ENCODE data around the gene RAD23A.
"Not testable (repeated sequence)": the region's sequence is repeated elsewhere in the genome, so short reads cannot be mapped to it uniquely, and the experiment has no call there.

RAD23A gene

DNA sequence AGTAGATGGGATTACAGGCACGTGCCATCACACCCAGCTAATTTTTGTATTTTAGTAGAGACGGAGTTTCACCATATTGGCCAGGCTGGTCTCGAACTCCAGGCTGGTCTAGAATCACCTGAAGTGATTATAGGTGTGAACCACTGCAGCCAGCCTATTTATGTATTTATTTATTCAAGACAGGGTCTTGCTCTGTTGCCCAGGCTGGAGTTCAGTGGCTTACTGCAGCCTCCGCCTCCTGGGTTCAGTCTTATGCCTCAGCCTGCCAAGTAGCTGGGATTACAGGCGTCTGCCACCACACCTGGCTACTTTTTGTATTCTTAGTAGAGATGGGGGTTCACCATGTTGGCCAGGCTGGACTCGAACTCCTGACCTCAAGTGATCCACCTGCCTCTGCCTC is 6.4 kb downstream of the RAD23A start:
- H2AFZ ChIP-seq (ENCODE audit: low read length); H3K4me1 ChIP-seq (ENCODE audit: control insufficient read depth in 2 of 2, insufficient read depth in 1 of 2, low read depth in 1 of 2, low read length in 2 of 2); H4K8ac ChIP-seq (ENCODE audit: low read depth, low read length); H2BK12ac ChIP-seq (ENCODE audit: low read length); H3K27ac ChIP-seq (replicated peaks; ENCODE audit: low read length); H3K27me3 ChIP-seq (ENCODE audit: control insufficient read depth in 3 of 3, insufficient read depth in 3 of 3, low read depth in 1 of 3, low read length in 3 of 3); H3K4me3 ChIP-seq (ENCODE audit: low read length in 2 of 2); H3K4me2 ChIP-seq (ENCODE audit: insufficient read depth, low read length, poor library complexity, severe bottlenecking); H3K9ac ChIP-seq (ENCODE audit: low read depth, low read length, poor library complexity); H2BK15ac ChIP-seq (ENCODE audit: low read length); H3K9me3 ChIP-seq (replicated peaks in 1 of 2; ENCODE audit: control insufficient read depth in 2 of 2, insufficient read depth in 1 of 2, low read depth in 1 of 2, low read length in 2 of 2); H2AK5ac ChIP-seq (ENCODE audit: low read depth, low read length); H2BK5ac ChIP-seq (ENCODE audit: low read length); H3K4ac ChIP-seq (ENCODE audit: low read length); H4K91ac ChIP-seq (ENCODE audit: low read depth, low read length, poor library complexity); H3K23ac ChIP-seq (ENCODE audit: low read depth, low read length, poor library complexity); H3K14ac ChIP-seq (ENCODE audit: low read length); H3K18ac ChIP-seq (ENCODE audit: low read length); DNase-seq (ENCODE audit: low spot score); H2BK120ac ChIP-seq (ENCODE audit: low read depth, low read length): not testable (repeated sequence)
- H3K79me1 ChIP-seq (ENCODE audit: low read depth, low read length) = peaks cover 17% of the 10 kb centered on the region
- peaks cover 52 to 88% of the 10 kb centered on the region in 2 donors for H3K36me3 ChIP-seq (replicated peaks in 1 of 2; ENCODE audit: control insufficient read depth in 2 of 2, insufficient read depth in 2 of 2, low read length in 2 of 2)
- no CpG with 5 or more reads among the region's 6 CpGs for WGBS, 2 donors (ENCODE audit: extremely low coverage in 2 of 2, insufficient read length in 2 of 2, insufficient replicate concordance in 1 of 2)

DNA sequence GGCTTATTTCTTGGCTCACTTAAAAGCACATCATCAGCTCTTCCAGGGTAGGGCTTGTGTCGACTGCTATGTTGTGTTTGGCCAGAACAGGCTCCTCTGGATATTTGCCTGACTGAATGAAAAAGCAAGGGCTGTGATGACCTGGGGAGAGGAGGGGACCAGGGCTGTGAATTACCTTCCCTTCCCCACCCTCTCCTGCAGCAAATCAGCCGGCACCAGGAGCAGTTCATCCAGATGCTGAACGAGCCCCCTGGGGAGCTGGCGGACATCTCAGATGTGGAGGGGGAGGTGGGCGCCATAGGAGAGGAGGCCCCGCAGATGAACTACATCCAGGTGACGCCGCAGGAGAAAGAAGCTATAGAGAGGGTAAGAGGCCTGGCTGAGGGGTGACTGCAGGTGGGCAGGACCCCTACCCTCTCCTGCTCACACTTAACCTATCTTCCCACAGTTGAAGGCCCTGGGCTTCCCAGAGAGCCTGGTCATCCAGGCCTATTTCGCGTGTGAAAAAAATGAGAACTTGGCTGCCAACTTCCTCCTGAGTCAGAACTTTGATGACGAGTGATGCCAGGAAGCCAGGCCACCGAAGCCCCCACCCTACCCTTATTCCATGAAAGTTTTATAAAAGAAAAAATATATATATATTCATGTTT is 7.0 kb downstream of the RAD23A start:
- Histone ChIP-seq H3K36me3 (replicated peaks in 1 of 2; ENCODE audit: control insufficient read depth in 2 of 2, insufficient read depth in 2 of 2, low read length in 2 of 2) (peaks cover 50 to 82% of the 10 kb centered on the region in 2 donors), H2AFZ (ENCODE audit: low read length) (no peak overlapping the region), H3K27ac (replicated peaks; ENCODE audit: low read length) (no peak overlapping the region)

DNA sequence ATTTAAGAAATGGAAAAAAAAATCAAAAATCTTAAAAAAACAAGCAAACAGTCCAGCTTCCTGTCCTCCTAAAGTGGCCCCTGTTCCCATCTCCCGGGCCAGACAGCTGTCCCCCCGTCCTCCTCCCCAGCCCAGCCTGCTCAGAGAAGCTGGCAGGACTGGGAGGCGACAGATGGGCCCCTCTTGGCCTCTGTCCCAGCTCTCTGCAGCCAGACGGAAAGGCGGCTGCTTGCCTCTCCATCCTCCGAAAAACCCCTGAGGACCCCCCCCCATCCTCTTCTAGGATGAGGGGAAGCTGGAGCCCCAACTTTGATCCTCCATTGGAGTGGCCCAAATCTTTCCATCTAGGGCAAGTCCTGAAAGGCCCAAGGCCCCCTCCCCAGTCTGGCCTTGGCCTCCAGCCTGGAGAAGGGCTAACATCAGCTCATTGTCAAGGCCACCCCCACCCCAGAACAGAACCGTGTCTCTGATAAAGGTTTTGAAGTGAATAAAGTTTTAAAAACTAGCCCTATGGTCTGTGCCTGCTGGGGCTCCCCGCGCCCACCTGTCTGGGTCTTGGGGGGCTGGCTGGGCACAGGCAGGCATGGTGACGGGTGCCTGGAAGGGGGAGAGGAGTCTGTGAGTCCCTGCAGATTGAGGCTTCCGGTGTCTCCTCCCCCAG is 7.6 kb downstream of the RAD23A start:
- no peak overlapping the region for H2BK15ac ChIP-seq (ENCODE audit: low read length)
- no peak overlapping the region for H4K91ac ChIP-seq (ENCODE audit: low read depth, low read length, poor library complexity)
- H2BK12ac ChIP-seq (ENCODE audit: low read length) = no peak overlapping the region
- no peaks in the 10 kb centered on the region for H3K27me3 ChIP-seq (ENCODE audit: control insufficient read depth in 3 of 3, insufficient read depth in 3 of 3, low read depth in 1 of 3, low read length in 3 of 3)
- no peak overlapping the region for H3K27ac ChIP-seq (replicated peaks; ENCODE audit: low read length)
- H3K4ac ChIP-seq (ENCODE audit: low read length) = no peak overlapping the region
- H3K23ac ChIP-seq (ENCODE audit: low read depth, low read length, poor library complexity) = no peak overlapping the region
- H2BK120ac ChIP-seq (ENCODE audit: low read depth, low read length) = no peak overlapping the region
- H2AK5ac ChIP-seq (ENCODE audit: low read depth, low read length) = no peak overlapping the region
- H3K4me2 ChIP-seq (ENCODE audit: insufficient read depth, low read length, poor library complexity, severe bottlenecking) = no peak overlapping the region
- no peak overlapping the region for H2AFZ ChIP-seq (ENCODE audit: low read length)
- H3K4me3 ChIP-seq (ENCODE audit: low read length in 2 of 2) = no peak overlapping the region
- H2BK5ac ChIP-seq (ENCODE audit: low read length) = peak overlapping the region; percentile 43
- WGBS, 2 donors (ENCODE audit: extremely low coverage in 2 of 2, insufficient read length in 2 of 2, insufficient replicate concordance in 1 of 2) = no CpG with 5 or more reads among the region's 11 CpGs
- H3K79me1 ChIP-seq (ENCODE audit: low read depth, low read length) = peaks cover 15% of the 10 kb centered on the region
- no peak for DNase-seq (ENCODE audit: low spot score)
- no peak overlapping the region for H4K8ac ChIP-seq (ENCODE audit: low read depth, low read length)
- H3K9me3 ChIP-seq (replicated peaks in 1 of 2; ENCODE audit: control insufficient read depth in 2 of 2, insufficient read depth in 1 of 2, low read depth in 1 of 2, low read length in 2 of 2) = no peaks in the 10 kb centered on the region
- H3K14ac ChIP-seq (ENCODE audit: low read length) = no peak overlapping the region
- peaks cover 43 to 75% of the 10 kb centered on the region in 2 donors for H3K36me3 ChIP-seq (replicated peaks in 1 of 2; ENCODE audit: control insufficient read depth in 2 of 2, insufficient read depth in 2 of 2, low read length in 2 of 2)
- no peaks in the 10 kb centered on the region for H3K4me1 ChIP-seq (ENCODE audit: control insufficient read depth in 2 of 2, insufficient read depth in 1 of 2, low read depth in 1 of 2, low read length in 2 of 2)
- H3K18ac ChIP-seq (ENCODE audit: low read length) = no peak overlapping the region
- H3K9ac ChIP-seq (ENCODE audit: low read depth, low read length, poor library complexity) = no peak overlapping the region

More for the DNA sequence above, 7.0 kb downstream of the RAD23A start:
- Histone ChIP-seq H3K4me3 (ENCODE audit: low read length in 2 of 2) (no peak overlapping the region), H2BK15ac (ENCODE audit: low read length) (no peak overlapping the region), H2BK12ac (ENCODE audit: low read length) (no peak overlapping the region), H4K8ac (ENCODE audit: low read depth, low read length) (no peak overlapping the region), H3K4me1 (ENCODE audit: control insufficient read depth in 2 of 2, insufficient read depth in 1 of 2, low read depth in 1 of 2, low read length in 2 of 2) (no peaks in the 10 kb centered on the region), H3K79me1 (ENCODE audit: low read depth, low read length) (peaks cover 17% of the 10 kb centered on the region), H2AK5ac (ENCODE audit: low read depth, low read length) (no peak overlapping the region), H3K4me2 (ENCODE audit: insufficient read depth, low read length, poor library complexity, severe bottlenecking) (no peak overlapping the region), H3K9ac (ENCODE audit: low read depth, low read length, poor library complexity) (no peak overlapping the region), H3K4ac (ENCODE audit: low read length) (no peak overlapping the region), H4K91ac (ENCODE audit: low read depth, low read length, poor library complexity) (no peak overlapping the region), H2BK120ac (ENCODE audit: low read depth, low read length) (no peak overlapping the region), H3K9me3 (replicated peaks in 1 of 2; ENCODE audit: control insufficient read depth in 2 of 2, insufficient read depth in 1 of 2, low read depth in 1 of 2, low read length in 2 of 2) (no peaks in the 10 kb centered on the region), H3K27me3 (ENCODE audit: control insufficient read depth in 3 of 3, insufficient read depth in 3 of 3, low read depth in 1 of 3, low read length in 3 of 3) (no peaks in the 10 kb centered on the region), H3K18ac (ENCODE audit: low read length) (no peak overlapping the region), H3K23ac (ENCODE audit: low read depth, low read length, poor library complexity) (peak overlapping the region; percentile 57), H3K14ac (ENCODE audit: low read length) (no peak overlapping the region), H2BK5ac (ENCODE audit: low read length) (no peak overlapping the region)
- DNase-seq (ENCODE audit: low spot score) = no peak
- WGBS, 2 donors (ENCODE audit: extremely low coverage in 2 of 2, insufficient read length in 2 of 2, insufficient replicate concordance in 1 of 2) = no CpG with 5 or more reads among the region's 12 CpGs

DNA sequence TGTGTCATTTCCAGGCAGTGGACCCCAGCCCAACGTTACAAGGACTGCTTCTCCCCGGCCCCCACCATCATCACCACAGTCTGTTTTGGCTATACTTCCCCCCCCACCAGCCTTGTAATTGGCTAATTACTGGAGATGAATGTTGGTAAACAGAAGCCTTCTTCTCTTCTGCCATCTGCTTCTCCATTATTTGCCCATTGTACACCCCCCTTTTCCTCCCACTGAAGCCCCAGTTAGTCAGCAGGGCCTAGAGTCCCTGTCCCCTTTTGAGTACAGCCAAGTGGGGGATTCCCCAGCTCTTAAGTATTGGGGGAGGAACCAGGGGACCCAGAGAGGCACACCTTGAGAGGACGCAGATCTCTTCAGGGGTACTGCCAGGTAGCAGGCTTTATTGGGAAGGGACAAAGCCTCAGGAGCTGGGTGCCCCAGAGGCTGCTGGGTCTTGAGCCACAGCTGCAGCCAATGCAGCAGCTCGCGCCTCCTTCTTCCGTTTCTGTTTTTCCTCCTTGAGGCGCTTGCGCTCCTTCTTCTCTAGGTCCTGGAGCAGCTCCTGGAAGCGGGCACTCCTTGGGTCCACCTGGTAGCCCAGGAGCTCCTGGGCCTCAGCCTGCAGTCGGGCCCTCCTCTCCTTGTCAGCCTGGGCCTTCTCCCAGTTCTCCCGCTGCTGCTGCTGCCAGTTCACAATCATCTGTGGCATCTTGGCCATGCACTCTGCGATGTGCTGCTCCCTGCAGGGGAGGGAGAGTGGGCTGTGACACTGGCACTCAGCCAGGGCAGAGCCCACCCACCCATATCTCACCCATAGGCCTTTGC is 8.3 kb downstream of the RAD23A start:
- no peak overlapping the region for H3K4me3 ChIP-seq (ENCODE audit: low read length in 2 of 2)
- H3K18ac ChIP-seq (ENCODE audit: low read length) = no peak overlapping the region
- no peak overlapping the region for H4K8ac ChIP-seq (ENCODE audit: low read depth, low read length)
- no peak overlapping the region for H3K4me2 ChIP-seq (ENCODE audit: insufficient read depth, low read length, poor library complexity, severe bottlenecking)
- no peak overlapping the region for H3K9ac ChIP-seq (ENCODE audit: low read depth, low read length, poor library complexity)
- WGBS, 2 donors (ENCODE audit: extremely low coverage in 2 of 2, insufficient read length in 2 of 2, insufficient replicate concordance in 1 of 2) = no CpG with 5 or more reads among the region's 12 CpGs
- no peak overlapping the region for H3K27ac ChIP-seq (replicated peaks; ENCODE audit: low read length)
- no peak overlapping the region for H3K14ac ChIP-seq (ENCODE audit: low read length)
- no peak overlapping the region for H2AK5ac ChIP-seq (ENCODE audit: low read depth, low read length)
- DNase-seq (ENCODE audit: low spot score) = no peak
- no peak overlapping the region for H2BK15ac ChIP-seq (ENCODE audit: low read length)
- no peak overlapping the region for H2BK12ac ChIP-seq (ENCODE audit: low read length)
- no peak overlapping the region for H3K23ac ChIP-seq (ENCODE audit: low read depth, low read length, poor library complexity)
- peak overlapping the region; percentile 43 for H2BK5ac ChIP-seq (ENCODE audit: low read length)
- no peak overlapping the region for H2AFZ ChIP-seq (ENCODE audit: low read length)
- no peaks in the 10 kb centered on the region for H3K27me3 ChIP-seq (ENCODE audit: control insufficient read depth in 3 of 3, insufficient read depth in 3 of 3, low read depth in 1 of 3, low read length in 3 of 3)
- no peaks in the 10 kb centered on the region for H3K4me1 ChIP-seq (ENCODE audit: control insufficient read depth in 2 of 2, insufficient read depth in 1 of 2, low read depth in 1 of 2, low read length in 2 of 2)
- H3K4ac ChIP-seq (ENCODE audit: low read length) = no peak overlapping the region
- H3K36me3 ChIP-seq (replicated peaks in 1 of 2; ENCODE audit: control insufficient read depth in 2 of 2, insufficient read depth in 2 of 2, low read length in 2 of 2) = peaks cover 36 to 68% of the 10 kb centered on the region in 2 donors
- H2BK120ac ChIP-seq (ENCODE audit: low read depth, low read length) = no peak overlapping the region
- peaks cover 11% of the 10 kb centered on the region for H3K79me1 ChIP-seq (ENCODE audit: low read depth, low read length)
- no peak overlapping the region for H4K91ac ChIP-seq (ENCODE audit: low read depth, low read length, poor library complexity)
- H3K9me3 ChIP-seq (replicated peaks in 1 of 2; ENCODE audit: control insufficient read depth in 2 of 2, insufficient read depth in 1 of 2, low read depth in 1 of 2, low read length in 2 of 2) = no peaks in the 10 kb centered on the region

Data from neuronal stem cell (in vitro differentiated cells).